Heart left ventricle (tissue), 13 donors: ENCODE measurements around the gene PLEKHG4B.

Source experiments
- CTCF ChIP-seq, 12 donors: fragments of 200-600 bp; sonication (generic) in 4 of 12; IDR thresholded peaks; one replicate each; pipeline versions ENCODE4 v1.5.0 to v1.8.0; 2018 to 2022; ENCODE audit warnings: antibody characterized with exemption in 12 of 12, mild to moderate bottlenecking in 5 of 12
- POLR2A ChIP-seq, 2 donors: fragments of 450-650 bp; IDR thresholded peaks; one replicate each; pipeline ENCODE4 v1.6.1; 2017; ENCODE audit warnings: antibody characterized with exemption in 2 of 2, mild to moderate bottlenecking in 2 of 2, moderate library complexity in 2 of 2
- donor health status: ischemic (EF 13 %, LVEDD 7.1; RV severe dilation, severe dysfunction).
- donor health status: DM: no; HTN: yes; CAD: no.
- donor health status: DM: no; HTN: no; CAD: no.
- donor health status: ischemic (EF 25% LVEDD 6.9; RV normal size, moderate dysfunction).
- donor health status: ischemic (EF 25% LVEDD 5.7; RV mildly dilated, moderate dysfunction).
- donor health status: ischemic (EF 35%, LVEDD 5.7; RV mildly dilated, moderate dysfunction).
- donor health status: nonischemic (EF 11% LVEDD 7.7; RV severe dilation, severe dysfunction).
- donor health status: DM: yes; HTN: yes; CAD: no.
- donor health status: PGD.
- donor health status: ischemic (EF 29% LVEDD 5.4; RV normal size, mild dysfunction).
- donor health status: nonischemic (EF 23%, LVEDD 6.1; RV moderate dilation, normal function).

GRCh38 chr5:167982-168660 is 76.2 kb downstream of the PLEKHG4B start:
- TF ChIP-seq POLR2A (IDR thresholded peaks at IDR 0.05) (no peak), CTCF (IDR thresholded peaks at IDR 0.05) (no peak)
